K562 (cell line): ENCODE results near the gene ERBB3. TPM values are rescaled to one million over a fixed set of nuclear protein-coding genes. Genes with fewer than 3 reads are reported as not detected.

Experiments used
- ARID2 ChIP-seq: fragments of 450-650 bp; IDR thresholded peaks from 2 replicates; pipeline ENCODE4 v1.6.1; 2017; ENCODE audit warnings: antibody characterized with exemption, mild to moderate bottlenecking
- CBFA2T3 ChIP-seq: fragments of 450-650 bp; IDR thresholded peaks from 2 replicates; pipeline ENCODE4 v1.6.1; 2017
- CREB1 ChIP-seq, 2 experiments: sonication (generic) in 1 of 2; formaldehyde crosslinking in 1 of 2; IDR thresholded peaks; 2 replicates each; pipeline versions ENCODE4 v1.6.1 to v1.8.0; 2012 to 2022; ENCODE audit warnings: inconsistent platforms in 1 of 2, mild to moderate bottlenecking in 1 of 2, missing genetic modification reagents in 1 of 2, moderate library complexity in 1 of 2
- ESRRA ChIP-seq: fragments of 450-650 bp; IDR thresholded peaks from 2 replicates; pipeline ENCODE4 v1.6.1; 2014; ENCODE audit warnings: low read depth, mild to moderate bottlenecking, moderate library complexity, borderline replicate concordance
- ETV1 ChIP-seq: fragments of 450-650 bp; conservative IDR thresholded peaks from 2 replicates; pipeline ENCODE4 v1.6.1; 2016; ENCODE audit warnings: missing genetic modification characterization, control low read depth, low read depth, missing compliant biosample characterization
- FOSL1 ChIP-seq: fragments of 200-800 bp; sonication (Bioruptor generic); conservative IDR thresholded peaks from 2 replicates; pipeline ENCODE4 v1.6.1; 2016; ENCODE audit warnings: missing genetic modification characterization, missing compliant biosample characterization
- KLF10 ChIP-seq: fragments of 250-450 bp; sonication (Bioruptor Pico); IDR thresholded peaks from 2 replicates; pipeline ENCODE4 v1.6.1; 2021; ENCODE audit warnings: matching md5 sums
- MTA2 ChIP-seq: fragments of 450-650 bp; IDR thresholded peaks from 2 replicates; pipeline ENCODE4 v1.6.1; 2016; ENCODE audit warnings: low read depth
- NCOR1 ChIP-seq: fragments of 450-650 bp; IDR thresholded peaks from 2 replicates; pipeline ENCODE4 v1.6.1; 2016; ENCODE audit warnings: mild to moderate bottlenecking, moderate library complexity
- NONO ChIP-seq, 2 experiments: fragments of 200-400 bp in 1 of 2; fragments of 450-650 bp in 1 of 2; formaldehyde crosslinking in 1 of 2; IDR thresholded peaks; 2 replicates each; pipeline ENCODE4 v1.6.1; 2017; ENCODE audit warnings: low read depth in 2 of 2, mild to moderate bottlenecking in 2 of 2, moderate library complexity in 2 of 2, low read length in 1 of 2
- NRF1 ChIP-seq, 2 experiments: fragments of 450-650 bp; IDR thresholded peaks in 1 of 2; conservative IDR thresholded peaks in 1 of 2; 2 replicates each; pipeline ENCODE4 v1.6.1; 2014; ENCODE audit warnings: mild to moderate bottlenecking in 2 of 2
- PHF21A ChIP-seq: fragments of 450-650 bp; IDR thresholded peaks from 2 replicates; pipeline ENCODE4 v1.6.1; 2017; ENCODE audit warnings: low read depth, borderline replicate concordance
- PTBP1 ChIP-seq: fragments of 200-400 bp; formaldehyde crosslinking; IDR thresholded peaks from 2 replicates; pipeline ENCODE4 v1.6.1; 2017; ENCODE audit warnings: low read depth, low read length
- RUNX1 ChIP-seq: sonication (generic); IDR thresholded peaks from 2 replicates; pipeline ENCODE4 v1.6.1; 2016; ENCODE audit warnings: antibody characterized with exemption, low read depth
- SMAD3 ChIP-seq: fragments of 450-650 bp; formaldehyde crosslinking; conservative IDR thresholded peaks from 2 replicates; pipeline ENCODE4 v1.4.0; 2020; ENCODE audit warnings: mild to moderate bottlenecking
- SOX6 ChIP-seq: fragments of 450-650 bp; IDR thresholded peaks from 2 replicates; pipeline ENCODE4 v1.6.1; 2014; ENCODE audit warnings: mild to moderate bottlenecking
- ZBED1 ChIP-seq: IDR thresholded peaks from 2 replicates; pipeline ENCODE4 v1.6.1; 2014
- ZC3H11A ChIP-seq: IDR thresholded peaks from 2 replicates; pipeline ENCODE4 v1.6.1; 2012; ENCODE audit warnings: low read depth, low read length, improper control_type of control experiment
- ZEB2 ChIP-seq: fragments of 450-650 bp; IDR thresholded peaks from 2 replicates; pipeline ENCODE4 v1.6.1; 2016
- ZNF586 ChIP-seq: fragments of 450-650 bp; formaldehyde crosslinking; conservative IDR thresholded peaks from 2 replicates; pipeline ENCODE4 v1.4.0; 2020; ENCODE audit warnings: mild to moderate bottlenecking, moderate library complexity
- polyA plus RNA-seq, 8 experiments: library from polyadenylated mRNA; depleted of rRNA in 4 of 8; stranded (reverse) in 5 of 8; unstranded in 3 of 8; fragments of >200 nt; fragmentation: Nextera tagmentation in 2 of 8; fragmentation: Illumina TruSeq in 1 of 8; extraction: Ambion mirVana in 2 of 8; extraction: Trizol in 1 of 8; gene quantifications; 2 replicates each; pipeline versions ENCODE4 v1.2.1 to v1.2.3, GENCODE V29; 2011 to 2014; ENCODE audit warnings: inconsistent platforms in 1 of 8, missing spikeins in 1 of 8
- total RNA-seq, 7 experiments: library from RNA; depleted of rRNA in 6 of 7; stranded (reverse); fragments of >200 nt in 6 of 7; fragmentation: Illumina TruSeq in 2 of 7; extraction: Trizol in 2 of 7; gene quantifications; 2 replicates each; pipeline versions ENCODE4 v1.2.1 to v1.2.3, GENCODE V29; 2011 to 2021; ENCODE audit warnings: low replicate concordance in 1 of 7
- TF ChIP-seq, protein P1 (sequence below), 2 experiments: fragments of 450-650 bp in 1 of 2; sonication (generic) in 1 of 2; formaldehyde crosslinking in 1 of 2; IDR thresholded peaks in 1 of 2; conservative IDR thresholded peaks in 1 of 2; 2 replicates each; pipeline versions ENCODE4 v1.6.1 to v1.8.1; 2016 to 2023; ENCODE audit warnings: mild to moderate bottlenecking in 2 of 2, moderate library complexity in 2 of 2, inconsistent platforms in 1 of 2, missing genetic modification reagents in 1 of 2
- TF ChIP-seq, protein P2 (sequence below): fragments of 450-650 bp; IDR thresholded peaks from 2 replicates; pipeline ENCODE4 v1.6.1; 2016; ENCODE audit warnings: low read depth, mild to moderate bottlenecking, moderate library complexity
- TF ChIP-seq, protein P3 (sequence below): sonication (generic); formaldehyde crosslinking; IDR thresholded peaks from 2 replicates; pipeline ENCODE4 v1.8.1; 2023; ENCODE audit warnings: mild to moderate bottlenecking, missing genetic modification reagents
- TF ChIP-seq, protein P4 (sequence below): sonication (generic); formaldehyde crosslinking; IDR thresholded peaks from 2 replicates; pipeline ENCODE4 v1.4.0; 2020; ENCODE audit warnings: mild to moderate bottlenecking, missing genetic modification reagents
- TF ChIP-seq, protein P5 (sequence below): fragments of 450-650 bp; IDR thresholded peaks from 2 replicates; pipeline ENCODE4 v1.6.1; 2016; ENCODE audit warnings: antibody characterized with exemption

The ERBB3 gene
- total and polyA plus RNA-seq, 9 of the 15 experiments (the other 6 are each of a cell fraction or from before 2014, with no cell fraction given), result 1.5 to 5.4 (median 3.8) TPM

DNA sequence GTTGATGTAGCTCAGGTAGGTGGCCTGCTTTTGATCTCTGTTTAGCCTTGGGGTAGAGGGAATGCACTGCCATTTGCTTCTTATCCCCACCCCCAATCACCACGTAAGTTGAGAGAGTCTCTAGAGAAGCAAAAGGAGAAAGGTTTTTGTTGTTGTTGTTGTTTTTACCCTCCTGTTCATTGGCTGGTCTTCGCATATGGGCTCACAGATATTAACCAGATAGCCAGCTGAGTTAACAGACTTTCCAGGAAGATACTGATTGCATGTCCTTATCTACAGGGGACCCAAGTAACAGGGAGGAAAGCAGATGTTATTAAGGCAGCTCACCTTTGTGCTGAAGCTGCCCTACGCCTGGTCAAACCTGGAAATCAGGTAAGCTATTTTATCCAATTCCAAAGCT, 27.3 kb downstream of the ERBB3 start (continued):
- TF ChIP-seq, protein P1, sequence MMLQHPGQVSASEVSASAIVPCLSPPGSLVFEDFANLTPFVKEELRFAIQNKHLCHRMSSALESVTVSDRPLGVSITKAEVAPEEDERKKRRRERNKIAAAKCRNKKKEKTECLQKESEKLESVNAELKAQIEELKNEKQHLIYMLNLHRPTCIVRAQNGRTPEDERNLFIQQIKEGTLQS (IDR thresholded peaks at IDR 0.05), result no peak
- TF ChIP-seq, protein P1 (CRISPR knock-in tag; conservative IDR thresholded peaks at IDR 0.05), result no peak
- TF ChIP-seq ARID2, result no peak
- no peak for TF ChIP-seq PTBP1
- TF ChIP-seq CREB1 (IDR thresholded peaks at IDR 0.05), result no peak
- no peak for TF ChIP-seq CREB1 (CRISPR knock-in tag; IDR thresholded peaks at IDR 0.05)
- TF ChIP-seq, protein P2, sequence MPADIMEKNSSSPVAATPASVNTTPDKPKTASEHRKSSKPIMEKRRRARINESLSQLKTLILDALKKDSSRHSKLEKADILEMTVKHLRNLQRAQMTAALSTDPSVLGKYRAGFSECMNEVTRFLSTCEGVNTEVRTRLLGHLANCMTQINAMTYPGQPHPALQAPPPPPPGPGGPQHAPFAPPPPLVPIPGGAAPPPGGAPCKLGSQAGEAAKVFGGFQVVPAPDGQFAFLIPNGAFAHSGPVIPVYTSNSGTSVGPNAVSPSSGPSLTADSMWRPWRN, result no peak
- no peak for TF ChIP-seq KLF10 (CRISPR knock-in tag)
- peak; percentile 90 for TF ChIP-seq CBFA2T3
- 0 out of 2 replicates have a peak, but pooled peaks have one; percentile 43 for TF ChIP-seq ZEB2
- no peak for TF ChIP-seq NONO (IDR thresholded peaks at IDR 0.05; ENCODE audit: low read depth in 2 of 2, low read length in 1 of 2)
- TF ChIP-seq FOSL1 (tag), result peak; percentile 52; the same call in 1 of the 2 replicates
- peak; percentile 79 for TF ChIP-seq NCOR1
- TF ChIP-seq, protein P3, sequence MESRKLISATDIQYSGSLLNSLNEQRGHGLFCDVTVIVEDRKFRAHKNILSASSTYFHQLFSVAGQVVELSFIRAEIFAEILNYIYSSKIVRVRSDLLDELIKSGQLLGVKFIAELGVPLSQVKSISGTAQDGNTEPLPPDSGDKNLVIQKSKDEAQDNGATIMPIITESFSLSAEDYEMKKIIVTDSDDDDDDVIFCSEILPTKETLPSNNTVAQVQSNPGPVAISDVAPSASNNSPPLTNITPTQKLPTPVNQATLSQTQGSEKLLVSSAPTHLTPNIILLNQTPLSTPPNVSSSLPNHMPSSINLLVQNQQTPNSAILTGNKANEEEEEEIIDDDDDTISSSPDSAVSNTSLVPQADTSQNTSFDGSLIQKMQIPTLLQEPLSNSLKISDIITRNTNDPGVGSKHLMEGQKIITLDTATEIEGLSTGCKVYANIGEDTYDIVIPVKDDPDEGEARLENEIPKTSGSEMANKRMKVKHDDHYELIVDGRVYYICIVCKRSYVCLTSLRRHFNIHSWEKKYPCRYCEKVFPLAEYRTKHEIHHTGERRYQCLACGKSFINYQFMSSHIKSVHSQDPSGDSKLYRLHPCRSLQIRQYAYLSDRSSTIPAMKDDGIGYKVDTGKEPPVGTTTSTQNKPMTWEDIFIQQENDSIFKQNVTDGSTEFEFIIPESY (CRISPR knock-in tag), result no peak
- TF ChIP-seq RUNX1, result no peak
- TF ChIP-seq, protein P4, sequence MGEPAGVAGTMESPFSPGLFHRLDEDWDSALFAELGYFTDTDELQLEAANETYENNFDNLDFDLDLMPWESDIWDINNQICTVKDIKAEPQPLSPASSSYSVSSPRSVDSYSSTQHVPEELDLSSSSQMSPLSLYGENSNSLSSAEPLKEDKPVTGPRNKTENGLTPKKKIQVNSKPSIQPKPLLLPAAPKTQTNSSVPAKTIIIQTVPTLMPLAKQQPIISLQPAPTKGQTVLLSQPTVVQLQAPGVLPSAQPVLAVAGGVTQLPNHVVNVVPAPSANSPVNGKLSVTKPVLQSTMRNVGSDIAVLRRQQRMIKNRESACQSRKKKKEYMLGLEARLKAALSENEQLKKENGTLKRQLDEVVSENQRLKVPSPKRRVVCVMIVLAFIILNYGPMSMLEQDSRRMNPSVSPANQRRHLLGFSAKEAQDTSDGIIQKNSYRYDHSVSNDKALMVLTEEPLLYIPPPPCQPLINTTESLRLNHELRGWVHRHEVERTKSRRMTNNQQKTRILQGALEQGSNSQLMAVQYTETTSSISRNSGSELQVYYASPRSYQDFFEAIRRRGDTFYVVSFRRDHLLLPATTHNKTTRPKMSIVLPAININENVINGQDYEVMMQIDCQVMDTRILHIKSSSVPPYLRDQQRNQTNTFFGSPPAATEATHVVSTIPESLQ, result no peak
- TF ChIP-seq ESRRA, result no peak
- TF ChIP-seq SOX6, result peak; percentile 62; the same call in 1 of the 2 replicates
- no peak for TF ChIP-seq PHF21A
- TF ChIP-seq, protein P5, sequence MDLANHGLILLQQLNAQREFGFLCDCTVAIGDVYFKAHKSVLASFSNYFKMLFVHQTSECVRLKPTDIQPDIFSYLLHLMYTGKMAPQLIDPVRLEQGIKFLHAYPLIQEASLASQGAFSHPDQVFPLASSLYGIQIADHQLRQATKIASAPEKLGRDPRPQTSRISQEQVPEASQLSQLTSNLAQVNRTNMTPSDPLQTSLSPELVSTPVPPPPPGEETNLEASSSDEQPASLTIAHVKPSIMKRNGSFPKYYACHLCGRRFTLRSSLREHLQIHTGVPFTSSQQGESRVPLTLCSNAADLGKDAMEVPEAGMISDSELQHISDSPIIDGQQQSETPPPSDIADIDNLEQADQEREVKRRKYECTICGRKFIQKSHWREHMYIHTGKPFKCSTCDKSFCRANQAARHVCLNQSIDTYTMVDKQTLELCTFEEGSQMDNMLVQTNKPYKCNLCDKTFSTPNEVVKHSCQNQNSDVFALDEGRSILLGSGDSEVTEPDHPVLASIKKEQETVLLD, result no peak
- no peak for TF ChIP-seq ETV1
- no peak for TF ChIP-seq SMAD3
- no peak for TF ChIP-seq ZBED1
- no peak for TF ChIP-seq ZC3H11A
- no peak for TF ChIP-seq ZNF586 (CRISPR knock-in tag)
- no peak for TF ChIP-seq NRF1 (conservative IDR thresholded peaks at IDR 0.05 in 1 of 2, IDR thresholded peaks at IDR 0.05 in 1 of 2)
- peak; percentile 77 for TF ChIP-seq MTA2
